Testis (tissue), 3 donors: ENCODE results near the gene ZSCAN10. TPM values are rescaled to one million over a fixed set of nuclear protein-coding genes. Genes with fewer than 3 reads are reported as not detected.

Source experiments
- DNase-seq: peaks from one replicate; pipeline ENCODE4 v3.0.0-alpha.2; 2019
- H3K27ac ChIP-seq, 2 donors: fragments of 200-600 bp; sonication (generic); one replicate each; pipeline ENCODE4 v1.5.1; 2019
- H3K27me3 ChIP-seq: fragments of 200-600 bp; sonication (generic); one replicate; pipeline ENCODE4 v1.5.1; 2019
- H3K36me3 ChIP-seq: fragments of 200-600 bp; sonication (generic); one replicate; pipeline ENCODE4 v1.5.1; 2017; ENCODE audit warnings: low read depth; ENCODE audit errors: missing control alignments
- H3K4me1 ChIP-seq: fragments of 200-600 bp; sonication (generic); one replicate; pipeline ENCODE4 v1.5.1; 2019
- H3K4me3 ChIP-seq, 2 donors: fragments of 200-600 bp; sonication (generic); one replicate each; pipeline ENCODE4 v1.5.1; 2017 to 2019
- H3K9me3 ChIP-seq: fragments of 200-600 bp; sonication (generic); one replicate; pipeline ENCODE4 v1.5.1; 2017
- POLR2A ChIP-seq: fragments of 450-650 bp; IDR thresholded peaks from one replicate; pipeline ENCODE4 v1.6.1; 2017; ENCODE audit warnings: antibody characterized with exemption, mild to moderate bottlenecking, moderate library complexity
- WGBS, 2 donors: methylation state at CpG; one replicate each; pipeline ENCODE4 v1.1.5; 2018; 5-methylcytosine and 5-hydroxymethylcytosine counted together
- intact Hi-C: fragments of 100-400 bp; cut with DNase I; formaldehyde crosslinking; loops from one replicate; pipeline ENCODE4 v1.15.1; 2023; ENCODE audit warnings: low total_unique reads
- polyA plus RNA-seq: library from polyadenylated mRNA; stranded (reverse); fragments of 350-450 nt; fragmentation: Illumina TruSeq; extraction: RNeasy Lipid Tissue Mini Kit (QIAGEN cat#74804); gene quantifications from one replicate; pipeline ENCODE4 v1.2.3, GENCODE V29; 2014; ENCODE audit warnings: low read depth, low replicate concordance; ENCODE audit not compliant: insufficient read depth
- total RNA-seq, 2 donors: library from RNA; depleted of rRNA; stranded (reverse); fragments of >200 nt; gene quantifications; one replicate each; pipeline ENCODE4 v1.2.3, GENCODE V29; 2016
- TF ChIP-seq, protein P1 (sequence below), 3 experiments: fragments of 450-650 bp in 2 of 3; fragments of 200-600 bp in 1 of 3; sonication (generic) in 1 of 3; IDR thresholded peaks; one replicate each; pipeline ENCODE4 v1.5.1; 2016 to 2019; ENCODE audit warnings: antibody characterized with exemption in 3 of 3, mild to moderate bottlenecking in 2 of 3, moderate library complexity in 1 of 3

ZSCAN10 gene
- total and polyA plus RNA-seq, 3 donors from 2014 or later = 0.79 to 0.93 (median 0.91) TPM

DNA sequence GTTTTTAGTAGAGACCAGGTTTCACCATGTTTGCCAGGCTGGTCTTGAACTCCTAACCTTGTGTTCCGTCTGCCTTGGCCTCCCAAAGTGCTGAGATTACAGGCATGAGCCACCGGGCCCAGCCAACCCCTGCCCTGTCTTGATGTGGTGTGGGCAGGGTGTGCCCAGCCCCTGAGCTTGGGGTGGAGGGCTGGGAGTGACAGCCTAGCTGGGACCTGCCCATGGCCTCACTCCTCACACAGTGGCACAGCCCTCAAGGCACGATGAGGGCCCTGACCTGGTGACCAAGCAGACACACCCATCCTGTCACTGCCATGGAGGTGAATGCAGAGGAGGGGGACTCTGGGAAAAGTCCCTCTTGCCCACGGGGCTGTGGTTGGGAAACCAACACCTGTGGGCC is 30.6 kb downstream of the ZSCAN10 start:
- Histone ChIP-seq H3K27ac (no peak overlapping the region), H3K4me1 (peaks cover 13% of the 10 kb centered on the region), H3K27me3 (no peaks in the 10 kb centered on the region), H3K9me3 (no peaks in the 10 kb centered on the region), H3K36me3 (no peaks in the 10 kb centered on the region), H3K4me3 (no peak overlapping the region)
- no peak for TF ChIP-seq POLR2A
- TF ChIP-seq, protein P1, sequence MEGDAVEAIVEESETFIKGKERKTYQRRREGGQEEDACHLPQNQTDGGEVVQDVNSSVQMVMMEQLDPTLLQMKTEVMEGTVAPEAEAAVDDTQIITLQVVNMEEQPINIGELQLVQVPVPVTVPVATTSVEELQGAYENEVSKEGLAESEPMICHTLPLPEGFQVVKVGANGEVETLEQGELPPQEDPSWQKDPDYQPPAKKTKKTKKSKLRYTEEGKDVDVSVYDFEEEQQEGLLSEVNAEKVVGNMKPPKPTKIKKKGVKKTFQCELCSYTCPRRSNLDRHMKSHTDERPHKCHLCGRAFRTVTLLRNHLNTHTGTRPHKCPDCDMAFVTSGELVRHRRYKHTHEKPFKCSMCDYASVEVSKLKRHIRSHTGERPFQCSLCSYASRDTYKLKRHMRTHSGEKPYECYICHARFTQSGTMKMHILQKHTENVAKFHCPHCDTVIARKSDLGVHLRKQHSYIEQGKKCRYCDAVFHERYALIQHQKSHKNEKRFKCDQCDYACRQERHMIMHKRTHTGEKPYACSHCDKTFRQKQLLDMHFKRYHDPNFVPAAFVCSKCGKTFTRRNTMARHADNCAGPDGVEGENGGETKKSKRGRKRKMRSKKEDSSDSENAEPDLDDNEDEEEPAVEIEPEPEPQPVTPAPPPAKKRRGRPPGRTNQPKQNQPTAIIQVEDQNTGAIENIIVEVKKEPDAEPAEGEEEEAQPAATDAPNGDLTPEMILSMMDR (IDR thresholded peaks at IDR 0.05) = no peak
- no peak for DNase-seq
- 78 to 80% methylated on average over 1 to 4 of the region's 4 CpGs for WGBS, 2 donors
- intact Hi-C loops = no loop called here

DNA sequence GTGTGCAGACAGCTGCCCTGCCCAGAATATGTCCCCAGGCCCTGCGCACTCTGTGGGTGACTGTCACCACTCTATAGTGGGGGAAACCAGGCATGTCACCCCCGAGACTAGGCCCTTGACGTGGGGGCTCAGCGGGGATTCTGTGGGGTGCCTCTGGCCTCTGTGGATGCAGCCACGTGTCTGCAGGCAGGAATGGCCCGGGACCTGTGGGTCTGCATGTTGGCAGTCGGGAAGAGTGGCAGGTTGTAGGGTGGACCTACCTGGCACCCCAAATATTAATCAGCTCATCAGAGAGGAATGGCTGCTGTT is 32.7 kb downstream of the ZSCAN10 start:
- Histone ChIP-seq H3K4me3 (no peak overlapping the region), H3K27ac (no peak overlapping the region), H3K4me1 (peaks cover 13% of the 10 kb centered on the region), H3K27me3 (no peaks in the 10 kb centered on the region), H3K9me3 (no peaks in the 10 kb centered on the region), H3K36me3 (no peaks in the 10 kb centered on the region)
- intact Hi-C loops = no loop called here
- WGBS, 2 donors = 86 to 97% methylated on average over 5 to 7 of the region's 7 CpGs
- DNase-seq = no peak
- TF ChIP-seq, protein P1 (IDR thresholded peaks at IDR 0.05) = no peak
- TF ChIP-seq POLR2A = no peak

DNA sequence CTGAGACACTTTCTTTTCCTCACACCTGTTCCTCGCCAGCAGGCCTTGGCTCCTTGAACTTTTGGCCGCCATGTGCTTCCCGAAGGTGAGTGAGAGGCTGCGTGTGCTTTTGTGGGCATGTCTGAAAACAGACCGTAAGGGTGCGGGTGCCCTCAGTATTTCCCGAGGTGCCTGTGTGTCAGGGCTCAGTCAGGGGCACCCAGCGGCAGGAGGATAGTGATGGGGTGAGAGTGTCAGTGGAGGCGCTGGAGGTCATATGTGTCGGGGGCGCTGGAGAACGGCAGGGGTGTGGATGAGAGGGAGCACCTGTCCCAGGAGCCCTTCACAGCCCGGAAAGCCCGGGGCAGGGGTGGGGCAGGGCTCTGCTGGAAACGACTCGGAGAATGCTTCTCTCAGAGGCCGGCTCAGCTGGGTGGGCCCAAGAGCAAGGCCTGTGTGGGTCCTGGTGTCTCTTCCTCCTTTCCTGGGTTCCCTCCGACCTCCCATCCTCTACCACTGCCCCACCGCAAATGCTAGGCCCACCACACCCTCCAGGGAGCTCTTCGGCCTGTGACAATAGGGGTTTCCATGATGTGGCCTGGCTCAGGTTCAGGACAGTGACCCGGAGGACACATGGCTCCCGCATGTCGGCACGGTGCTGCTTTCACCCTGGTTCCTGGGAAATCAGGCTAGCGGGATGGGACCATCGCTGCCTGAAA is 33.2 kb downstream of the ZSCAN10 start:
- WGBS, 2 donors = 52 to 68% methylated on average over 16 to 26 of the region's 26 CpGs
- no peak for DNase-seq
- H3K27ac ChIP-seq = peak overlapping the region in 1 of 2 donors; percentile 66
- peaks cover 13% of the 10 kb centered on the region for H3K4me1 ChIP-seq
- TF ChIP-seq, protein P1 (IDR thresholded peaks at IDR 0.05) = no peak
- TF ChIP-seq POLR2A = no peak
- H3K36me3 ChIP-seq = no peaks in the 10 kb centered on the region
- H3K4me3 ChIP-seq = peak overlapping the region in 1 of 2 donors; percentile 26
- intact Hi-C loops = no loop called here
- no peaks in the 10 kb centered on the region for H3K27me3 ChIP-seq
- H3K9me3 ChIP-seq = no peaks in the 10 kb centered on the region

GRCh38 chr16:3065069-3065741 is 33.9 kb downstream of the ZSCAN10 start, which contains the start of gene IL32:
IL32 (plus strand) TSS chr16:3065640; CDS start chr16:3065812, 172 bp downstream.
- no peaks in the 10 kb centered on the region for H3K27me3 ChIP-seq
- no peaks in the 10 kb centered on the region for H3K36me3 ChIP-seq
- peak within 1 kb of the TSS in 1 of 2 donors; percentile 26 for H3K4me3 ChIP-seq
- intact Hi-C loops = no loop called here
- H3K4me1 ChIP-seq = peaks cover 13% of the 10 kb centered on the region
- peak within 1 kb of the TSS; percentile 50 to 66 for H3K27ac ChIP-seq
- WGBS, 2 donors = 41 to 45% methylated on average over 11 to 13 of the region's 13 CpGs
- TF ChIP-seq, protein P1 (IDR thresholded peaks at IDR 0.05) = no peak
- TF ChIP-seq POLR2A = no peak
- no peaks in the 10 kb centered on the region for H3K9me3 ChIP-seq
- peak; percentile 83 for DNase-seq
